Left hindlimb (tissue), 1 donor: ENCODE results near the gene SMARCD3.

Experiments used
- DNase-seq: peaks from one replicate; pipeline ENCODE4 v3.0.0-alpha.2; 2018

Gene SMARCD3

GRCh38 chr7:151272405-151272804, 23.9 kb upstream of the SMARCD3 start:
- no peak for DNase-seq

DNA sequence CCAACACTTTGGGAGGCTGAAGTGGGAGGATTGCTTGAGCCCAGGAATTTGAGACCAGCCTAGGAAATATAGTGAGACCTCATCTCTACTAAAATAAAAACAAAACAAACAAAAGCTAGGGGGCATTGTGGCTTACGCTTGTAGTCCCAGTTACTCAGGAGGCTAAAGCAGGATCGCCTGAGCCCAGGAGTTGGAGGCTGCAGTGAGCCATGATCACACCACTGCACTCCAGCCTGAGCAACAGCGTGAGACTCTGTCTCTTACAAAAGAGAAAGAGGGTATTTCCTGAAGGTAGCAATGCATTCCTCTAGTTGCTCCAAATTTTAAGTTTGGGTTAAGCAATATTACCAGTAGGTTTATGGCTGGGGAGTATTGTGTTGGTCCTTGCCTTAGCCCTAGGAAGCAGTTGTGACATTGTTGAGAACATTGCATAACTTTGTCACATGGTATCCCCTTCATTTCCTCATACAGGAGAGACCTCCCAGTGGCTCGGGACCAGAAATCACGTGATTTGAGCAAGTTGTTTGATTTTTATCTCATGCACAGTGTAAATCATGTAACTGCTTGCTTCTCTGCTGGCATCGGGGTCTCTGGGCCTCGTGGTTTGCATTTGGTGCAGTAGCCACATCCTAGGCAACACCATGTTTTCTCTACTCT, 23.3 kb upstream of the SMARCD3 start:
- no peak for DNase-seq

GRCh38 chr7:151269511-151269910, 21.0 kb upstream of the SMARCD3 start:
- no peak for DNase-seq

DNA sequence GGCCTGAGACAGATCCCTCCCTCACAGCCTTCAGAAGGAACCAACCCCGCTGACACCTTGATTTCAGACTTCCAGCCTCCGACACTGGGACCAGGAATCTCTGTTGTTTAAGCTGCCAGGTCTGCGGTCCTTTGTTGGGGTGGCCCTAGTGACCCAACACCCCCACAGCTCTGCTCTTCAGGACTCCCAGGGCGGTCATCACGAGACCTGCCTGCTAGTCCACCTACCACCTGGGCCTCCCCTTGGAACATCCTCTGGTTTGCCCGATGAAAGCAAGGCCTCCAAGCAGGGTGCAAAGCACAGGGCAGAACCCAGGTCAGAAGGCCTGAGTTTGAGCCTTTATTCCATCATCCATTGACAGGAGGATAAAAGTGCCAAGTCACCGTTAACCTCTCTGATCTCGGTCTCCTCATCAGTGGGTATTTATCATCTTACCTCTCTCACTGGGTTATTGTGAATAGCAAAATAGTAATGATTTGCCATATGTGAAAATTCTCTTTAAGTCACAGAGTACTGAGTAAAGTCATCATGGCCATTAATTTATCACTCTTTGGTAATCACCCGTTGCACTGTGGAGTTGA, 16.9 kb upstream of the SMARCD3 start:
- DNase-seq = no peak

GRCh38 chr7:151264615-151265014, 16.1 kb upstream of the SMARCD3 start:
- DNase-seq = no peak

- no peak for DNase-seq
Observed at GRCh38 chr7:151261529-151261928, 13.0 kb upstream of the SMARCD3 start.

DNA sequence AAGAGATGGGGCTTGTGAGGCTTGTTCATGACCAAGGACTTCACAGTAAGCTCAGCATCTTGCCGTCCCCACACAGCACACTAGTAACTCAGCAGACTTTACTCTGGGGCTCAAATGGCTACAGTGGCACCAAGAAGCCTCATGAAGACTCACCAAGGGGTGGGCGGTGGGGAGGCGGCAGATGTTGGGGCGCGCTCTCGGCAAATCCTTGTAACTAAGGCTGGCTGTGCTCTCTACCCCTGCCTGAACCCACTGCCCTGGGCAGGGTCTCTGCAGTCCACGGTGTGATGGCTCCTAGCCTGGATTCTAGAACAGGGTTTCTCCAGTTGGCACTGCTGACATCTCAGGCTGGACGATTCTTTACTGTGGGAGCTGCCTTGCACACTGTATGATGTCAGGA, 12.4 kb upstream of the SMARCD3 start:
- no peak for DNase-seq

DNA sequence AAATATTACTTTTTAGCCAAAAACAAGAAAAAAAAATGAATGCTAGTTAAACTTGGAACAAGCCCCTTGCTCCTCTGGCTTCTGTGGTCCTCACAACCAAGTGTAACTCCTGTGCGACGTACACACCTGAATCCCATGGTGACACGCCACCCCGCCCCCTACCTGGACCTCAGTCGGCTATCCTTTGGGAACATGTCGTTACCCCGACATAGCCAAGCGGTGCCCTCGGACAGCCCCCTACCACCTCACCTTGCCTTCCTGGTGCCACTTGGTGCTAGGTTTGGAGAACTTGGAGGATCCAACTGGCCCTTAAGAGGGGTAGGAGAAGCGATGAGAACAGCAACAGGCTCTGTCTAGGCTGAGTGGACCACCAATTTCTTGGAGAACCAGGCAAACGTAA, 12.0 kb upstream of the SMARCD3 start:
- no peak for DNase-seq

- no peak for DNase-seq
Observed at GRCh38 chr7:151257990-151258389, 9.5 kb upstream of the SMARCD3 start.

GRCh38 chr7:151256410-151257045, 8.0 kb upstream of the SMARCD3 start:
- DNase-seq = no peak

GRCh38 chr7:151255390-151255789, 6.9 kb upstream of the SMARCD3 start:
- DNase-seq = no peak

- DNase-seq = no peak
Observed at GRCh38 chr7:151254851-151255250, 6.4 kb upstream of the SMARCD3 start.

GRCh38 chr7:151254316-151254715, 5.8 kb upstream of the SMARCD3 start:
- no peak for DNase-seq

DNA sequence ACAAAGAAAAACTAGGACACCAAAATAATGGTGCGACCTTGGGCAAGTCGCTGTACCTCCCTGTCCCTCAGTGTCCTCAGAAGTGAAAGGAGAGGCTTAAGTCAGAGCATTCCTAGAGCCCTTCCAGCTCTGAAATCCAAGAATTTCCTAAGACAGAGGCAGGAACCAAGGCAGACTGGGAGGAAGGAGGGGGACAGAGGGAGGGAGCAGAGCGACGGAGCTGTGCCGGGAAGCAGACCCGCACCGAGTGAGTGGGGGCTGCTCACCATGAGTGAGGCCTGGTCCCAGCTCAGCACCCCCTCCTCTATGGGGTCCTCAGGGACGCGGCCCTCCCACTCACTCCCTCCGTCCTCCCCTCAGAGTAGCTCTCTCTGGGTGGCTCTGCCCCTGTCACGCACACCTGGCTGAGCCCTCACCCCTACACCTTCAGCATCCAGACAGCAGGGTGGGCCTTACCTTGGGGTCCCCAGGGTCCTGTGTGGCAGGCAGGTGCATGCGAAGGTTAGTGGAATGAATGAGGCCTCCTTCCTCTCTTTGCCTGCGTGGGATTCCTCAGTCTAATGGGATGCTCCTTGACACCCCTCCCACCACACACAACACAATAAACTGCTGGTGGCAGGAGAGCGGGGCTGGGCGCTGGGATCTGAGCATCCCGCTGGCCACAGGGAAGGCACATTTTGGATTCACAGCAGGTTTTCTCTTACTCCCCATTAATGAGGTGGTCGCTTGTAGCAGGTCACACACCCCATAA, 4.6 kb upstream of the SMARCD3 start:
- no peak for DNase-seq

DNA sequence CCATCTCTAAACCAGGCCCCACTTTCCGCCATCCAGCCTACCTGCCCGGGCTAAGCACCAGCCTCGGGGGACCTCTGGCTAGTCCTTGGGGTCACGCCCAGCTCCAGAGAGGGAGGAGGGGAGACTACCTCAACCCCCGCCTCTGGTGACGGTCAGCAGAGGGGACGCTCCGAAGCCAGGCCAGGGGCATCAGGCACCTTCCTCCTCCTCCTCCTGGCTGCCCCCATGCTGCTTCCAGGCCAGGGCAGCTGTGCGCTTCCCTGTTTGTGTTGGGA, 4.0 kb upstream of the SMARCD3 start:
- DNase-seq = no peak

- peak; percentile 91 for DNase-seq
Observed at GRCh38 chr7:151251689-151252560, 3.4 kb upstream of the SMARCD3 start.

DNA sequence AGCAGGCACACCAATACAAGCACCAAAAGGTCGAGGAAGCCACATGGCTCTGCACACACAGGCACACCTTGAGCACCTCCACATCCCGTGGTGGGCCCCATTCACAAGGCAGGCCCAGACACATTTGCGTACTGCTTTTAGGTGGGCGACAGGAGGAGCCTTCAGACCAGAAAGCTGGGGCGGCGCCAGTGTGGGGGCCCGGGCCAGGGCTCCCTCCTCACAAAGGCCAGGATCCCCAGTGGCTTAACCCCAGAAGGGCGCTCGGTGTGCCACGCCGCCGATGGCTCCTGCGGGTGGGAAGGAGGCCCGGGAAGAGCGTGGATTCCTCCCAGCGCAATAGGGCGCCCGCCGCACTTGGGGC, 2.8 kb upstream of the SMARCD3 start:
- peak; percentile 83 for DNase-seq

- DNase-seq = no peak
Observed at GRCh38 chr7:151250181-151251132, 2.0 kb upstream of the SMARCD3 start.

DNA sequence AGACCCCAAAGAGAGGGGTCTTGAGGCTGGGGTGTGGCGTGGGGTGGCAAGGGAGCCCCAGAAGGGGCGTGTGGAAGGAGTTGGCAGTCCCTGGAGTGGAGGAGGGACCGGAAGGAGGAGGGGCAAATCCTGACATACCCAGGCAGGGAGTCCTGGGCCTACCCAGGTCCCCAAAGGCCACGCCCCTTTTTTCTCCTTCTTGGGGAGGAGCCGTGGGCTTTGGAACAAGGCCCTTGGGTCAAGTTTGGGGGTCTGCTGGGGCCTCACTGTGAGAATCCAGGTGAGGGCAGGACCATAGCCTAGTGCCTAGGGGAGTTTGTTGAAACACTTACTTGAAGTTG, 1.2 kb upstream of the SMARCD3 start:
- peak; percentile 76 for DNase-seq

GRCh38 chr7:151249034-151249731, 689 bp upstream of the SMARCD3 start:
- DNase-seq = peak; percentile 79

GRCh38 chr7:151247611-151248345, 716 bp downstream of the SMARCD3 start:
- DNase-seq = peak; percentile 66
